HG03103 (cell line): ENCODE measurements around the gene ATP10B.
"Not testable (repeated sequence)": the region's sequence is repeated elsewhere in the genome, so short reads cannot be mapped to it uniquely, and the experiment has no call there.

Experiments used
- ATAC-seq: cut with Tn5 transposase; IDR thresholded peaks from one replicate; pipeline ENCODE4 v1.9.1; 2021; ENCODE audit warnings: low read depth; ENCODE audit not compliant: unreplicated experiment

ATP10B gene

GRCh38 chr5:160852049-160852448 is at the start of gene ATP10B:
TSS of gene ATP10B (minus strand) at chr5:160852211. CDS start at chr5:160688074, 164,137 bp downstream.
- ATAC-seq = no peak

DNA sequence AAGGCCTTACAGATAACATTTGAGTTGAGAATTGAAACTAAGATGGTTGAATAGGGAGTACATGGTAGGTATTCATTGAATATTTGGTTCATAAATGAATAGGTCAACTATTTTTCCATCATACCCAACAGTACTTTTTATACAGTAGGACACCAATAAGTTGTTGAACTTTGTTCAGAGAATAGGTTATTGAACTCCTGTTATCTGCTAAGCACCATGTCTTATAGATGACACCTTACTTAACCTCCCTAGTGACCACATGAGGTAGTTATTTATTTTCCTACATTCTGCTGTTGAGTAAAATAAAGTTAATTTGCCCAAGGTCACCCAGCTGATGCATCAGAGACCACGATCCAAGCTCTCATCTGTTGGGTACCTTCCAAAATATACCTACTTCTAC is 49.6 kb upstream of the ATP10B start:
- no peak for ATAC-seq

DNA sequence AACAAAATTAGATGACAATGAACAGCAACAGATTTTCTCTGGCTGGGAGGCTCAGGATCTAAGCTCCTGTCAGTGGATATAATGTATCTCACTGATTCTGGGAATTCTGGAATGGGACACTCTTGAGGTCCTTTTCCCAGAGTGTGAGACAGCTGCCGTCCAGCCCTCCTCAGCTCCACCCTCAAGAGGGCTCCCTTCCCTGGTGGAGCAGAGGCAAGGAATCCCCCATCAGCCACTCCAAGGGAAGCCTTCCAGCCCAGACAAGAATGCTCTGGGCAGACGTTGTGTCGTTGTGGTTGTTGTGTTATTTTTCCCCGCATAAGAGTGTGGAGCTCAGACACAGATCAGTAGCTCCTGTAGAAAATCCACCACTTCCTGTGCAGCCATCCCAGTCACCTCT is 47.7 kb upstream of the ATP10B start:
- no peak for ATAC-seq

DNA sequence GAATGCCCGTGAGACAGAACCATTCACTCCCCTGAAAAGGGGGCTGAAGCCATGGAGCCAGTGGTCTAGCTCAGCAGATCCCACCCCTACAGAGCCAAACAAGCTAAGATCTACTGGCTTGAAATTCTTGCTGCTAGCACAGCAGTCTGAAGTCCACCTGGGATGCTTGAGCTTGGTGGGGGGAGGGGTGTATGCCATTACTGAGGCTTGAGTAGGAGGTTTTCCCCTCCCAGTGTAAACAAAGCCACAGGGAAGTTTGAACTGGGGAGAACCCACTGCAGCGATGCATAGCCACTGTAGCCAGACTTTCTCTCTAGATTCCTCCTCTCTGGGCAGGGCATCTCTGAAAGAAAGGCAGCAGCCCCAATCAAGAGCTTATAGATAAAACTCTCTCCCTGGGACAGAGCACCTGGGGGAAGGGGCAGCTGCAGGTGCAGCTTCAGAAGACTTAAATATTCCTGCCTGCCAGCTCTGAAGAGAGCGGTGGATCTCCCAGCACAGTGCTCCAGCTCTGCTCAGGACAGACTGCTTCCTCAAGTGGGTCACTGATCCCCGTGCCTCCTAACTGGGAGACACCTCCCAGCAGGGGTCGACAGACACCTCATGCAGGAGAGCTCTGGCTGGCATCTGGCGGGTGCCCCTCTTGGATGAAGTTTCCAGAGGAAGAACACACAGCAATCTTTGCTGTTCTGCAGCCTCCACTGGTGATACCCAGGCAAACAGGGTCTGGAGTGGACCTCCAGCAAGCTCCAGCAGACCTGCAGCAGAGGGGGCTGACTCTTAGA is 41.4 kb upstream of the ATP10B start:
- not testable (repeated sequence) for ATAC-seq

GRCh38 chr5:160887780-160888179 is 35.8 kb upstream of the ATP10B start:
- ATAC-seq = no peak

DNA sequence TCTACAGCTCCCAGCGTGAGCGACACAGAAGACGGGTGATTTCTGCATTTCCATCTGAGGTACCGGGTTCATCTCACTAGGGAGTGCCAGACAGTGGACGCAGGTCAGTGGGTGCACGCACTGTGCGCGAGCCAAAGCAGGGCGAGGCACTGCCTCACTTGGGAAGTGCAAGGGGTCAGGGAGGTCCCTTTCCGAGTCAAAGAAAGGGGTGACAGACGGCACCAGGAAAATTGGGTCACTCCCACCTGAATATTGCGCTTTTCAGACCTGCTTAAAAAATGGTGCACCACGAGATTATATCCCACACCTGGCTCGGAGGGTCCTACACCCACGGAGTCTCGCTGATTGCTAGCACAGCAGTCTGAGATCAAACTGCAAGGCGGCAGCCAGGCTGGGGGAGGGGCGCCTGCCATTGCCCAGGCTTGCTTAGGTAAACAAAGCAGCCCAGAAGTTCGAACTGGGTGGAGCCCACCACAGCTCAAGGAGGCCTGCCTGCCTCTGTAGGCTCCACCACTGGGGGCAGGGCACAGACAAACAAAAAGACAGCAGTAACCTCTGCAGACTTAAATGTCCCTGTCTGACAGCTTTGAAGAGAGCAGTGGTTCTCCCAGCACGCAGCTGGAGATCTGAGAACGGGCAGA is 21.7 kb upstream of the ATP10B start:
- not testable (repeated sequence) for ATAC-seq

DNA sequence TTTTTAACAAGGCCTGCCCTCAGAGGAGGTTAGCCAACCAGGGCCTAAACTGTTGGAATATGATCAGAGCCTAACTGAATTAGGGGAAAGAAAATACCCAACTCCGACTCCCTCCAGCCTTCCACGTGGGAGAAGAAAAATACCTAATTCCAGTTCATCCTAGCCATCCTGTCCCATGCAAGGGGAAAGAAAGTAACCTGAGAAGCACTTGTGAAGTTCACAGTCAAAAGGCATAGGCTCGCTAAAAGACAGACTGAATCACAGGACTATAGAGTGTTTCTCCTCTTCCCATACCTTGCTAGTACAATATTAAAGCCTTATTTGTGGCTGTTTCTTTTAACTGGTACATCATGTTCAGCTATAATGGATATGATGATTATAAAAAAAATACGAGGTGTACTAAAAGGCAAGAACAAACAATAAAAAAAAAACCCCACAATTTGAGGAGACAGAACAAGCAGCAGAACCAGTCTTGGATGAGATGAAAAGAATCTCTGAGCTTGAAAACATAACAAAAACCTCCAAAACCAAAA is 18.0 kb upstream of the ATP10B start:
- no peak for ATAC-seq

DNA sequence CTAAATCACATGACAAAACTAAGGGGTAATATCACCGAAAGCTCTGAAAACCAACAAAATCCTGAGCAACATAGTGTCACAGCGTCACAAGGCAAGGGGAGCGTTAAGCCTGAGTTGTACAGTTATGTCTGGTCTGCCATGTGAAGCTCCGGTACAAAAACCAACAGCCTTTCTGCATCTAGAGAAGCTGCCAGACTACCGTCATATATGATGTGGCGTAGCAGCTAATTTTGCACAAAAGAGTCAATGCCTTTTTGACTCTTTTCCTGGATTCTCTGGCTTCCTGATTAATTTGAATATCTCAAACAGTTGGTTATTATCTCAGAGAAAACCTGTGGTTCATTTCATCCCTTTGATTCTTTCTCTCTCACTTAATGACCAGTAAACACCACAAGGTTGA is 16.0 kb upstream of the ATP10B start:
- ATAC-seq = no peak

GRCh38 chr5:160851451-160851850 is 560 bp downstream of the ATP10B start:
- no peak for ATAC-seq

DNA sequence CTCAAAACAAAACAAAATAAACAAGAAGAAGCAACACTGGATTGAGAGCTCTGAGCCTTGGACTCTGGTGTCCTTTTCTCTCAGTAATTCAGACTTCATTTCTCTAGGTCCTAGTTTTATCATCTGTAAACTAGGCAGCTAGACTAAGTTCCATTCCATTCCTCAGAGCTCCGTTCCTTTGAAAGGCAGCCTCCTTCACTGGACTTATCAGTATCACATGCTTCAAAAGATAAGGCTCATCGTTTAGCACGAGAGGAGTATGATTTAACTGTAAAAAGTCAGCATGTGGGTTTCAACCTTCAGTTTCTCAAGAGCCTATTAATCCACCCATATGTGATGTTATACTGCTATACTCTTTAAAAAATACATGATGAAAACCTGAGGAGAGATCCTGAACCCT is 1.6 kb downstream of the ATP10B start:
- no peak for ATAC-seq

DNA sequence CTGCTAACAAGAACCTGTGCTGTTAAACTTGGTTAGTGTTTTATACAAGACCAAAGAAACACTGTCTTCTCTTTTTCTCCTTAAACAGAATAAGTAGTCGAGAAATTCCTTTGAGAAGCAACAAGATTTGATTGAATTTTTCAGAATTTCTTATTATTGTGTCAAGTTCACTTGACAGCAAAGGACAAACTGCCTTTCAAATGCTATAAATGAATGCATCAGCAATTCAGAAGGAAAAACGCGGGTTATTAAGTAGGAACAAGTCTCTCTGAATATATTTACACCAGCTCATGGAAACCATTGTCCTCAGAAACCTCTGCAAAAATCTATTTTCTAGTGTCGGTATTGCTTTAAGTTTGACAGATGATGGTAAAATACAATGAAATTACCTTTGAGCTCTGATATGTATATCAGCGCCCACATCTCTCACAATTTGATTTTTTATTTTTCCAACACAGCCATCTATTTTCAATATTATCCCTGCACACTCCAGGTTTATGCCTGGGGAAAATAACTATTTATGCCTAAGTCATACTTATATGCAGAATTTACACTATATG is 4.4 kb downstream of the ATP10B start:
- ATAC-seq = no peak

DNA sequence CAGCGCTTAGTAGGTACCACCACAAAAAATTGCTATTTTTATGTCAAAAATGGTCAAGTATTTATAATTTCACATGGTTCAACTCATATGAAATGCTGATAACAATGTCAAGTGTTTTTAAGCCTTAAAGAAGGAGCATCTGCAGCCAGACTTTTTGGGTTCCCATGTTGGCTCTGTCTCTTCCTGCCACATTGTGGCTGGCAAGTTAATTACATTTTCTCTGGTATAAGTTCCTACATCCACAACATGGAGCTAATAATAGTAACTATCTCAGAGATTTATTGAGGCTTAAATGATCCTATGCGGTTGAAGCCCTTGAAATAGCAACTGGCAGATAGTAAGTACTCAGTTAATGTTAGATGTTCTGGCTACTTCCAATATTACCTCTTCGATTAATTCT is 5.4 kb downstream of the ATP10B start:
- no peak for ATAC-seq

- ATAC-seq = no peak
Measured at GRCh38 chr5:160844177-160844576, 7.8 kb downstream of the ATP10B start.

- ATAC-seq = peak; percentile 84
Measured at GRCh38 chr5:160843240-160843639, 8.8 kb downstream of the ATP10B start.

GRCh38 chr5:160837749-160838593 is 14.0 kb downstream of the ATP10B start:
- no peak for ATAC-seq

GRCh38 chr5:160837211-160837610 is 14.8 kb downstream of the ATP10B start:
- ATAC-seq = no peak

DNA sequence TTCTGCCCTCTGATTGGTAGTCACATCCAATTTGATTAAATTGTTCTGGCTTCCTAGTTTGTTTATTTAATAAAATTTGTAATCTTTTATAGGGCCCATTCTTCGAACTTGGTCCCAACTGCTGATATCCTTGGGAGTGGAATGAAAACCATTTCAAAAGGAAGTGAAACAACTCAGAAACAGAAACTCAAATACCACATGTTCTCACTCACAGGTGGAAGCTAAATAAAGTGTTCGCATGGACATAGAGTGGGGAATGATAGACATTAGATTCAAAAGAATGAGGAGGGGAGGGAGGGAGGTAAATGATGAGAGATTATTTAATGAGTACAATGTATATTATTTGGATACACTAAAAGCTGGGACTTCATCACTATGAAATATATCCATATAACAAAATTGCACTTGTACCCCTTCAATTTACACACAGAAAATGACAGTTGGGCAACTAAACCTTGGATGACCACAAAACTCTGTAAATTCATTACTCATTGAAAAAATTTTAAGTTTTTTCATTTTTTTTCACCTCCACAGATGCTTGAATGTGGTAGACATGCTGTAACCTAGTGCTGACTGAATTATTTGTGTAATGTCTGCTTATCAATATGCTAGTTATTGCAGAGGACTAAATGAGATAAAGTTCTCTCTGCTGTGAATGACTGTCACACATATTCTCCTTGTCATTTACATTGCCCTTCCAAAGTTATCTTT is 16.0 kb downstream of the ATP10B start:
- peak; percentile 49 for ATAC-seq

DNA sequence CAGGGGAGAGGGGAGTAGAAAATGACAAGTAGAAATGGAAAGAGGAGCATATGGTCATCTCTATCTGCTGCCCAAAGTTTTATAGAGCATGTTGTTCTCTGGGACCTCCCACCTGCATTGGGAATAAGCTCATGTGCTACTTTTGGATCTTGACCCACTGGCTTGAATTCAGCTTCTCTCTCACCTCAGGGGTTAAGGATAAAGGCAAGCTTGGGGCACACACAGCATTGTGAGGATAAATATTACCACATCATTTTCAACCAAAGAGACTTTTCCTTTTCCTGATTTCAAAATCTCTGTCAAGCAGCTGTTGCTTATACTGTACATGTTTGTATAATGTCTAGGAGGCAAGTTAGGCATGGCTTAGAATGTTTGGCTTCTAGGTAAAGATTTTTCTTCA is 16.6 kb downstream of the ATP10B start:
- no peak for ATAC-seq

DNA sequence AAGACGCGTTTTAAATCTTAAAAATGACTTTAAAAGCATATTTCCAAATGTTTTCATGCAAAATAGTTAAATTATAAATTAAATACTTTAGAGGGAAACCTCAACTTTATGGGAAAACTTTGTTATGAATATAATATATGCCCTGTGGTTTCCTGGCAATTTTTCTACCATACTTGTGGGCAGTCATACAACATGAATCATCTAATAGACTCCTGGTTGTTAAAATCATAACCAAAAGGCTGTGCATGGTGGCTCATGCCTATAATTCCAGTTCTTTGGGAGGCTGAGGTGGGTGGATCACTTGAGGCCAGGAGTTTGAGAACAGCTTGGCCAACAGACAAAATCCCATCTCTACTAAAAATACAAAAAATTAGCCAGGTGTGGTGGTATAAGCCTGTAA is 18.2 kb downstream of the ATP10B start:
- no peak for ATAC-seq

DNA sequence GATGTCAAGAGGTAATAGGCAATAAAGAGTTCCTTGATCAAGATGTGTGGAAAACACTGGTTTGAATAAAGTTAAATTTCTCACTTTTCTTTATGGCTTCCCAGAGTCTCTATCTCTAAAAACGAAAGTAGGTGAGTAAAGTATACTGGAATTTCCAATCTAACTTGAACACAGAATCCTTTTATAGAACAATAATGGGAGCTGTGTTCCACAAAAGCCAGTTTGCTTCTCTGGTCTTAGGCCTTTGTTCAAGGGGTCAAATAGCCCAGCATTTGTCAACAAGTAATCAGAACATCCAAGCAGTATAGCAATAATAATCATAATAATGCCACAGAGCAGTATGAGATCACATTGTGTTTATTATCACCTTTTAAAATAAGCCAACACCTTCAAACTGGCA is 20.2 kb downstream of the ATP10B start:
- ATAC-seq = no peak
